HG03097 (cell line): ENCODE data around the gene SLC38A1.
A peak's percentile ranks its signal among the peaks of the same experiment; 100 is the strongest.

Source experiments
- ATAC-seq: cut with Tn5 transposase; IDR thresholded peaks from one replicate; pipeline ENCODE4 v1.9.1; 2021; ENCODE audit not compliant: unreplicated experiment, low FRiP score

The SLC38A1 gene

GRCh38 chr12:46237371-46238045 lies 31.3 kb downstream of the SLC38A1 start:
- no peak for ATAC-seq

DNA sequence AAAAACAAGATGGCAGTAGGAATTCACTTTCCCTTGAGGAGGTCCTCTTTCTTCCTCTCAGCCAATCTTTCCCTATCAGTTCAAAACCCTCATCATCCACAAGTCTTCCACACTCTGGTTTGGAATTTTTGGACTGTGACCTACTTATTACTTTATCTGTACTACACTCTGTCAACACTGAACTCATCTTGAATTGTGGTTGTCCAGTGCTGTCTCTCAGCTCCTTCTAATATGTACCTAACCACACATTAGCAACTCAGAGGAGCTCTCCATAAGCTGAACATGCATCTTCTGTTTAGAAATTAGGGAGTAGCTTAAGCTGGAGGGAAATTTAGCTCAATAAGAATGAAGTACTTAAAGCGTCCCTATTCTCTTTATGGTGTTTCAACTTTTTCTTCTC lies 34.8 kb downstream of the SLC38A1 start:
- no peak for ATAC-seq

DNA sequence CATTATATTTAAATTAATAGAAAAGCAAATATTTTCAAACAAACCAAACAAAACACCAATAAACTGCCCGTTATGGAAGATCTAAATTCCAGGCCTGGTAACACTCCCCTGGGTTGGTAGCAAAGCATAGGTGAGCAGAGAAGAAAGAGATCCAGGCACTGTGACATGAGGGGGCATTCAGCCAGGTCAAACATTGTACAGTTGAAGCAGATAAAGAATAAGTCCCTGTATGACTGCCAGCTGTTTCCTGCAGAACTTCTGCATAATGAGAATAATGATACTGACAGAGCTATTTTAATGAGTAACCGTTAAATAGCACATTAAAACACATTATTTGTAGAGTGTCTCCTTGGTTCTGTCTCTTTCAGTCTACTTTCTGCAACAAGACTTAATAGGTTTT lies 35.4 kb downstream of the SLC38A1 start:
- ATAC-seq, result no peak

GRCh38 chr12:46230983-46231382 lies 37.9 kb downstream of the SLC38A1 start:
- ATAC-seq, result no peak

- ATAC-seq, result no peak
Observed at GRCh38 chr12:46230306-46230705, 38.5 kb downstream of the SLC38A1 start.

GRCh38 chr12:46227616-46228015 lies 41.2 kb downstream of the SLC38A1 start:
- no peak for ATAC-seq

DNA sequence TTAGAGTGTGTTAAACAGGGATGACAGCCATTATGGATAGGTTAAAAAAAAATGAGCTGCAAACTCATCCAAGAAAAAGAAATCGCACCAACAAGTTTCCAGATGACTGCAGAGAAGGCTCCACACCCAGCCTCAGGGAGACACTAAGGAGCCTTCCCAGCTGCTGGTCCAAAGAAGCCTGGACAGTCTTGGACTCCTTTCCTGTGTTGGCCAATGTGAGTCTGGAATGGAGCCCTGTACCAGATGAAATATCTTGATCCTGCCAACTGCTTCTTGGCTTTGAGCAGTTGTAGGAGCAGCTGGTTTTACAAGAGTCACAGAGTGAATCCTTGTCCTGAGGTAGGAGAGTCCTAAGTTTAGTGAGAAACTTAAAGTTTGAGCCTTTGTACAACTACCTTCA lies 44.5 kb downstream of the SLC38A1 start:
- ATAC-seq, result no peak

DNA sequence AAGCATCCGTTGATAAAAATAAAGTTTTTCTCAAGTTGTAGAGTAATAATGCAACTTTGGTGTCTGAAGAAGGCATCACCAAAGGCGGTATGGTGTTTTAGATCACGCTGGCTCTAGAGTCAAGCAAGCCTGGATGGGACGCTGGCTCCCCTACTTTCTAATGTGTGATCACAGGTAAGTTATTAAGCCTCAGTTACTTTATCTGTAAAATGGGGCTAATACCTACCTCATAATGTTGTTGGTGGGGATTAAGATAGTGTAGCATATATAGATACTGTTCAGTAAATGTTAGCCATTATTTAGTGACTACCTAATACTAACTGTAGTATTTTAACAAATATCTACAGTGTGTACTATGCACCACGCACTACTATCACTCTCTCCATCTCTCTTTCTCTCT lies 45.8 kb downstream of the SLC38A1 start:
- ATAC-seq, result no peak

DNA sequence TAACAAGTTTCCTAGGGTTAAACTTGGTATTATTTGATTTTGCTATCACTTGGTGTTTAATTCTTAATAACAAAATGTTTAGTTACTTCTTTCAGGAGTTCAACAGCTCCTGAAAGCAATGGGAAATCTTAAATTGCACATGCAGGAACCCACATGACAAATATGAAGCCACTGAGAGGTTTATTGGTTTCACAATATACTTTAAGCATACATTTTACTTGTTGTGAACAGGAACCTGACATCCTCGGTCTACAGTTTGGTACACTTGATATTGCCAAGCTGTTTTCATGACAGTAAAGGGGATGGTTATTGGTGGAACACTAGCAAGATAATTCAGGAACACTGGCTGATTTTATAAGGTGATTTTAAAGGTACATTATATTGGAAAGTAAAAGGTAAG lies 46.2 kb downstream of the SLC38A1 start:
- ATAC-seq, result no peak

- no peak for ATAC-seq
Observed at GRCh38 chr12:46221255-46222128, 47.4 kb downstream of the SLC38A1 start.

DNA sequence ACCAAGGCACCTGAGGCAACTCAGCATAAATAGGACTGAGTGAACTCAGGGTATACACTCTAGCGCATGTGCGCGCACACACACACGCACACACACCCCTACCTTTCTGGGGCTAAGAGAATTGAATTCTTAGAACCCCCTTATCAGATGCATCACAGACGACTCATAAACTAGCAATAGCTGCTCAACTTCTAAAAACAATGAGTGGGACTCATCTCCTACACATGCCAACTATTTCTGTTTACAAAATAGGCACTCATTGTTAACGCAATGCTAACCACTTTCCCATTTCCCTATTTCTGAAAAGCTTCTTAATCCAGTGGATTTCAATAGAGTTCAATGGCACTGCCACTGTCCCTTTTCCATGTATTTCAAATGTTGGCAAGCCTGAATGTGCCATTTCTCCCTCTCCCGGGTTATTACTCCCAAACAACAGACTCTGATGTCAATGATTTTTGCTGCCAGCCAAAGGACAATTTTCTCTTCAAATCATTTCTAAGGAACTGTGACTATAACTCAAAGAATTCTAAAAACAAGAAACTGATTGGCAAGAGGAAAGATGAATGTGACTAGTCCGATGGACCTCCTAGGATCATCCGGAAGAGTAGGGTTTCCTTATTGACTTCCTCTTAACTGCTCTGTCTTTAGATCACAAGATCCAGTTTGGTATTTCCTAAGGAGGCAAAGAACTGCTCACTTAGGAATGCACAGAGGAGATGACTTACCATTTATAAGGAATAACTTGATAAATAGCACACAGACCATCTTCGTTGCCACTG lies 48.8 kb downstream of the SLC38A1 start:
- ATAC-seq, result no peak

- no peak for ATAC-seq
Observed at GRCh38 chr12:46219132-46219876, 49.5 kb downstream of the SLC38A1 start.

- no peak for ATAC-seq
Observed at GRCh38 chr12:46218322-46219095, 50.3 kb downstream of the SLC38A1 start.

GRCh38 chr12:46217541-46218321 lies 51.1 kb downstream of the SLC38A1 start:
- peak; percentile 57 for ATAC-seq

- peak; percentile 54 for ATAC-seq
Observed at GRCh38 chr12:46214668-46215436, 54.0 kb downstream of the SLC38A1 start.

- ATAC-seq, result no peak
Observed at GRCh38 chr12:46212108-46212982, 56.5 kb downstream of the SLC38A1 start.

DNA sequence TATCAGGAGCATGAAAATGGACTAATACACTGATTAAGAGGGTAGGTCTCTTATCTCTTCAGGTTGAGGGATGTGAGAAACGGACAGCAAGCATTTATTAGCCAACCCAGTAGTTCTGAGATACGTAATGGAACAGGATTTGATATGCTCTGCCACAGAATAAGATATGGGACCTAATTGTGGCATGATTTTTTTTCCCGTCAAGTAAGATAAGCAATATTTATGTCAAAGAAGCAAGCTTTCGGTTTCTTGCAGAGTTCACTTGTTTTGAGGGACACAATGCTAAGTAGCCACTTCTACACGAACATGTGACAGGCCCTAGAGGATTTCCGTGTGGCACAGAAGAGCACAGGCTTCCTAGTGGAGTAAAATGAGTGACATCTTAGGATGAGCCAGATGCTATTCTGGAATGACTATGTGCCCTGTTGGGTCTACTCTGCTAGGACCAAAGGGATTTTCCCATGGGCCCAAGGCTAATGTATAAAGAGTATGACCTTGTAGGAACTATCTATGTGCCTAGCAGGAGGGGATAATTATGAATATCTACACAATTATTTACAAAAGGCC lies 57.9 kb downstream of the SLC38A1 start:
- no peak for ATAC-seq
